GM12892 (cell line): Measurements from ENCODE around the gene RAB33A.

Experiments
- POLR2A ChIP-seq: IDR thresholded peaks from 2 replicates; pipeline ENCODE4 v1.6.1; 2011; ENCODE audit warnings: low read depth, low read length, control low read depth
- POLR2AphosphoS5 ChIP-seq: IDR thresholded peaks from 2 replicates; pipeline ENCODE4 v1.6.1; 2011; ENCODE audit warnings: low read depth, low read length, control low read depth

DNA sequence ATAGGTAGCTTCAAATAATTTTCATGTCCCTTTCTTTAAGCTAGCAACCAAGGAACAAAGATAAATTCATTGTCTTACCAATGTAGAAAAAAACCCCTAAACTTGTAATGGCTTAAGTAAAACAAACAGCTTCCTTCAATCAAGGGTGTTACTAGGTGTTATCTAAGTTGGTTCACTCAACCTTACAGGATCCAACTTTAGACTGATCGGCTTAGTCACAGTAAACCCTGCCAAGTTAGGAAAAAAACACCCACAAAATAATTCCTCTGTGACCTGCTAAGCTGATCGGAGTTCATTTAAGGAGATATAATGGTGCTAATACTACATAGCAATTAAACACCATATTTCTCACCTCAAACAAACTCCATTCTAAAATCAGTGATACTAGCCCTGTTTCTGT lies 16.2 kb upstream of the RAB33A start:
- TF ChIP-seq POLR2AphosphoS5 (no peak), POLR2A (no peak)
